ENCODE results near the gene NQO1. TPM values are rescaled to one million over a fixed set of nuclear protein-coding genes. Genes with fewer than 3 reads are reported as not detected.

NQO1 gene
- total RNA-seq, 1 experiment from 2014 or later: 3,651 TPM

GRCh38 chr16:69672315-69672997, 53.9 kb downstream of the NQO1 start:
- in situ Hi-C loops (cut with HindIII; ENCODE audit: low pct_unique_long_range_greater_than_20kb, low sequenced_read_pairs): no loop called here

GRCh38 chr16:69669577-69669976, 56.8 kb downstream of the NQO1 start:
- in situ Hi-C loops (cut with HindIII; ENCODE audit: low pct_unique_long_range_greater_than_20kb, low sequenced_read_pairs): no loop called here
- no peak for DNase-seq (ENCODE audit: low read depth)

More at GRCh38 chr16:69672315-69672997, 53.9 kb downstream of the NQO1 start:
- DNase-seq (ENCODE audit: low read depth): no peak

- in situ Hi-C loops (cut with HindIII; ENCODE audit: low pct_unique_long_range_greater_than_20kb, low sequenced_read_pairs): no loop called here
- no peak for DNase-seq (ENCODE audit: low read depth)
These were observed 62.5 kb downstream of the NQO1 start for GRCh38 chr16:69663846-69664245.

GRCh38 chr16:69662901-69663300, 63.5 kb downstream of the NQO1 start:
- no peak for DNase-seq (ENCODE audit: low read depth)
- in situ Hi-C loops (cut with HindIII; ENCODE audit: low pct_unique_long_range_greater_than_20kb, low sequenced_read_pairs): no loop called here

- in situ Hi-C loops (cut with HindIII; ENCODE audit: low pct_unique_long_range_greater_than_20kb, low sequenced_read_pairs): no loop called here
- peak; percentile 18 for DNase-seq (ENCODE audit: low read depth)
These were observed 66.2 kb downstream of the NQO1 start for GRCh38 chr16:69660166-69660565.

Other genes with a start within 250 kb of the NQO1 start
- 6.1 and 19.9 TPM in 2 replicates for gene NFAT5, start 160.6 kb downstream of the NQO1 start, total RNA-seq (2014; rRNA removed; shearing (Covaris generic); ENCODE audit: low replicate concordance)
- gene NOB1, start 28.4 kb upstream of the NQO1 start, total RNA-seq (2014; rRNA removed; shearing (Covaris generic); ENCODE audit: low replicate concordance): 116 and 142 TPM in 2 replicates
- gene WWP2, start 35.8 kb upstream of the NQO1 start, total RNA-seq (2014; rRNA removed; shearing (Covaris generic); ENCODE audit: low replicate concordance): 16.8 and 17.5 TPM in 2 replicates
- gene CLEC18A, start 224.8 kb upstream of the NQO1 start, total RNA-seq (2014; rRNA removed; shearing (Covaris generic); ENCODE audit: low replicate concordance): not detected in 2 replicates